NCI-H1048 (cell line): ENCODE measurements around the gene PPARG.
"Not testable (repeated sequence)": the region's sequence is repeated elsewhere in the genome, so short reads cannot be mapped to it uniquely, and the experiment has no call there.

Experiments used
- DNase-seq: peaks from one replicate; lab custom pipeline; 2025; lab: John Stamatoyannopoulos, UW

Gene PPARG

GRCh38 chr3:12462159-12462947 lies 173.5 kb downstream of the PPARG start:
- no peak for DNase-seq

- no peak for DNase-seq
These were observed 174.8 kb downstream of the PPARG start for GRCh38 chr3:12463686-12464085.

- DNase-seq = no peak
These were observed 175.3 kb downstream of the PPARG start for GRCh38 chr3:12464181-12464580.

GRCh38 chr3:12465151-12465835 lies 176.4 kb downstream of the PPARG start:
- DNase-seq = no peak

GRCh38 chr3:12465836-12466225 lies 177.0 kb downstream of the PPARG start:
- no peak for DNase-seq

GRCh38 chr3:12467746-12468145 lies 178.9 kb downstream of the PPARG start:
- no peak for DNase-seq

GRCh38 chr3:12468276-12468675 lies 179.4 kb downstream of the PPARG start:
- DNase-seq = no peak

- no peak for DNase-seq
These were observed 179.9 kb downstream of the PPARG start for GRCh38 chr3:12468757-12469156.

- DNase-seq = not testable (repeated sequence)
These were observed 180.4 kb downstream of the PPARG start for GRCh38 chr3:12469222-12469621.

- DNase-seq = no peak
These were observed 181.2 kb downstream of the PPARG start for GRCh38 chr3:12470111-12470510.

GRCh38 chr3:12470680-12471079 lies 181.8 kb downstream of the PPARG start:
- DNase-seq = no peak

GRCh38 chr3:12471241-12471640 lies 182.4 kb downstream of the PPARG start:
- DNase-seq = no peak

GRCh38 chr3:12472000-12472610 lies 183.2 kb downstream of the PPARG start:
- no peak for DNase-seq

GRCh38 chr3:12472796-12473195 lies 183.9 kb downstream of the PPARG start:
- no peak for DNase-seq

GRCh38 chr3:12473511-12473910 lies 184.6 kb downstream of the PPARG start:
- no peak for DNase-seq

GRCh38 chr3:12476238-12476897 lies 187.5 kb downstream of the PPARG start:
- DNase-seq = no peak

- DNase-seq = no peak
These were observed 188.4 kb downstream of the PPARG start for GRCh38 chr3:12477256-12477655.

GRCh38 chr3:12478326-12478725 lies 189.5 kb downstream of the PPARG start:
- DNase-seq = no peak

- not testable (repeated sequence) for DNase-seq
These were observed 190.3 kb downstream of the PPARG start for GRCh38 chr3:12479198-12479597.

- DNase-seq = no peak
These were observed 191.1 kb downstream of the PPARG start for GRCh38 chr3:12479919-12480427.

- no peak for DNase-seq
These were observed 194.5 kb downstream of the PPARG start for GRCh38 chr3:12483410-12483809.

- DNase-seq = no peak
These were observed 195.0 kb downstream of the PPARG start for GRCh38 chr3:12483872-12484197.
